K562 (cell line): Measurements from ENCODE around the gene ZNRF1. TPM values are rescaled to one million over a fixed set of nuclear protein-coding genes. Genes with fewer than 3 reads are reported as not detected.

Experiments
- CBFA2T3 ChIP-seq: fragments of 450-650 bp; IDR thresholded peaks from 2 replicates; pipeline ENCODE4 v1.6.1; 2017
- FOXA3 ChIP-seq, 2 experiments: fragments of 450-650 bp in 1 of 2; sonication (generic) in 1 of 2; formaldehyde crosslinking; IDR thresholded peaks in 1 of 2; conservative IDR thresholded peaks in 1 of 2; 2 replicates each; pipeline versions ENCODE4 v1.4.0 to v1.8.0; 2020 to 2022; ENCODE audit warnings: mild to moderate bottlenecking in 2 of 2, missing genetic modification reagents in 1 of 2
- GATA2 ChIP-seq: sonication (generic); formaldehyde crosslinking; IDR thresholded peaks from 2 replicates; pipeline ENCODE4 v1.4.0; 2020; ENCODE audit warnings: mild to moderate bottlenecking, missing genetic modification reagents
- KLF10 ChIP-seq: fragments of 250-450 bp; sonication (Bioruptor Pico); IDR thresholded peaks from 2 replicates; pipeline ENCODE4 v1.6.1; 2021; ENCODE audit warnings: matching md5 sums
- LARP7 ChIP-seq: fragments of 450-650 bp; IDR thresholded peaks from 2 replicates; pipeline ENCODE4 v1.6.1; 2016
- MAZ ChIP-seq, 2 experiments: fragments of 450-650 bp in 1 of 2; sonication (generic) in 1 of 2; formaldehyde crosslinking; IDR thresholded peaks in 1 of 2; conservative IDR thresholded peaks in 1 of 2; 2 replicates each; pipeline versions ENCODE4 v1.4.0 to v1.5.0; 2020; ENCODE audit warnings: mild to moderate bottlenecking in 1 of 2, missing genetic modification reagents in 1 of 2
- MTF1 ChIP-seq: fragments of 250-450 bp; sonication (Bioruptor Pico); IDR thresholded peaks from 2 replicates; pipeline ENCODE4 v1.9.0; 2021; ENCODE audit warnings: moderate library complexity, mild to moderate bottlenecking, inconsistent platforms, borderline replicate concordance
- MYC ChIP-seq, 2 experiments: fragments of 250-450 bp in 1 of 2; sonication (Bioruptor Pico) in 1 of 2; IDR thresholded peaks; 2 replicates each; pipeline versions ENCODE4 v1.5.1 to v1.6.1; 2012 to 2021; ENCODE audit warnings: low read depth in 2 of 2, borderline replicate concordance in 1 of 2, improper control_type of control experiment in 1 of 2, low read length in 1 of 2, mild to moderate bottlenecking in 1 of 2, moderate library complexity in 1 of 2
- NCOA6 ChIP-seq: fragments of 450-650 bp; IDR thresholded peaks from 2 replicates; pipeline ENCODE4 v1.6.1; 2017; ENCODE audit warnings: mild to moderate bottlenecking
- NR4A1 ChIP-seq, 2 experiments: fragments of 250-450 bp in 1 of 2; fragments of 450-650 bp in 1 of 2; sonication (Bioruptor Pico) in 1 of 2; IDR thresholded peaks; 2 replicates each; pipeline versions ENCODE4 v1.4.0 to v1.6.1; 2016 to 2020; ENCODE audit warnings: mild to moderate bottlenecking in 2 of 2, missing compliant biosample characterization in 1 of 2, missing genetic modification characterization in 1 of 2, moderate library complexity in 1 of 2
- RFX7 ChIP-seq: fragments of 250-450 bp; sonication (Bioruptor Pico); IDR thresholded peaks from 2 replicates; pipeline ENCODE4 v1.5.1; 2021; ENCODE audit warnings: mild to moderate bottlenecking
- SUPT5H ChIP-seq: fragments of 450-650 bp; IDR thresholded peaks from 2 replicates; pipeline ENCODE4 v1.6.1; 2016
- ZC3H8 ChIP-seq: fragments of 450-650 bp; IDR thresholded peaks from 2 replicates; pipeline ENCODE4 v1.6.1; 2017
- ZNF184 ChIP-seq: sonication (generic); formaldehyde crosslinking; IDR thresholded peaks from 2 replicates; pipeline ENCODE4 v1.5.0; 2020; ENCODE audit warnings: missing genetic modification reagents
- ZNF3 ChIP-seq: fragments of 250-450 bp; sonication (Bioruptor Pico); IDR thresholded peaks from 2 replicates; pipeline ENCODE4 v1.5.0; 2021; ENCODE audit warnings: mild to moderate bottlenecking, moderate library complexity
- ZNF583 ChIP-seq: fragments of 250-450 bp; sonication (Bioruptor Pico); IDR thresholded peaks from 2 replicates; pipeline ENCODE4 v1.4.0; 2020
- ZNF785 ChIP-seq: fragments of 250-450 bp; sonication (Bioruptor Pico); IDR thresholded peaks from 2 replicates; pipeline ENCODE4 v1.4.0; 2020; ENCODE audit warnings: mild to moderate bottlenecking
- polyA plus RNA-seq, 8 experiments: library from polyadenylated mRNA; depleted of rRNA in 4 of 8; stranded (reverse) in 5 of 8; unstranded in 3 of 8; fragments of >200 nt; fragmentation: Nextera tagmentation in 2 of 8; fragmentation: Illumina TruSeq in 1 of 8; extraction: Ambion mirVana in 2 of 8; extraction: Trizol in 1 of 8; gene quantifications; 2 replicates each; pipeline versions ENCODE4 v1.2.1 to v1.2.3, GENCODE V29; 2011 to 2014; ENCODE audit warnings: inconsistent platforms in 1 of 8, missing spikeins in 1 of 8
- total RNA-seq, 7 experiments: library from RNA; depleted of rRNA in 6 of 7; stranded (reverse); fragments of >200 nt in 6 of 7; fragmentation: Illumina TruSeq in 2 of 7; extraction: Trizol in 2 of 7; gene quantifications; 2 replicates each; pipeline versions ENCODE4 v1.2.1 to v1.2.3, GENCODE V29; 2011 to 2021; ENCODE audit warnings: low replicate concordance in 1 of 7
- TF ChIP-seq, protein P1 (sequence below): fragments of 450-650 bp; formaldehyde crosslinking; conservative IDR thresholded peaks from 2 replicates; pipeline ENCODE4 v1.4.0; 2022; ENCODE audit warnings: mild to moderate bottlenecking, missing genetic modification characterization
- TF ChIP-seq, protein P2 (sequence below): fragments of 200-800 bp; sonication (Bioruptor generic); IDR thresholded peaks from 2 replicates; pipeline ENCODE4 v1.6.1; 2016; ENCODE audit warnings: missing genetic modification characterization, missing compliant biosample characterization

ZNRF1 gene
- total and polyA plus RNA-seq, 9 of the 15 experiments (the other 6 are each of a cell fraction or from before 2014, with no cell fraction given) = 9.5 to 37.7 (median 20.0) TPM

DNA sequence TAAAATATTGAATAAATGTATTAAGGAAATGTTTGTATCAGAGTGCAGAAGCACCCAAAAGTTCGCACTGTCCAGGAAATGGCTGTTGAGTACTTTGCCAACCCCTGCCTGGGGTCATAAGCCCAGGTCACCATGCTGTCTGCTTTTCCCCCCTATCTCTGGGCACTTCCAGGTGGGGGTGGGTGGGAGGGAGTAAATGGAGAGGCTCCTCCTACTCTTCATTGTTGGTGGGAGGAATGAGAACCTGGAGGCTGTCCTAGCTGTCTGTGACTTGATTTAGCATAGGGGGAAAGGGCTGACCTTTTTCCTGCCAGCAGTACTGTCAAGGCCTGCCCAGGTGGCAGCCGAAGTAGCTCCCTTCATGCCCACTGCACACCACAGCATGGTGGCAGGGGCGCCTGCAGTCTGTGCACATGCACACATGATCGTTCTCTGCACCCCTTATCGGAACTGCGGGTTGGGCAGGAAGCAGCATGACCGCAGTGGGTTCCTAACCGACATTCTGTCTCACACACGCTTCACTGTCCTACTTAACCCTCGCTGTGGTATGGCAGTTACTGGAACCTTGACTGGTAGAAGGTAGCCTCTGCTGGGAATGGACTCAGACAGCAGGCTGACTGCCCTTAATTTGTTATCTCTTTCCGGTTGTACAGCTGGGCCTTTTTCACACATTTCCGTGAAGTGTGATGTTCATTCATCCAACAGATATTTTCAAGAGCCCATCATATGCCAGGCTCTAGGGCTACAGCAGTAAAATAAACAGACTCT is 76.3 kb downstream of the ZNRF1 start (continued):
- TF ChIP-seq, protein P1, sequence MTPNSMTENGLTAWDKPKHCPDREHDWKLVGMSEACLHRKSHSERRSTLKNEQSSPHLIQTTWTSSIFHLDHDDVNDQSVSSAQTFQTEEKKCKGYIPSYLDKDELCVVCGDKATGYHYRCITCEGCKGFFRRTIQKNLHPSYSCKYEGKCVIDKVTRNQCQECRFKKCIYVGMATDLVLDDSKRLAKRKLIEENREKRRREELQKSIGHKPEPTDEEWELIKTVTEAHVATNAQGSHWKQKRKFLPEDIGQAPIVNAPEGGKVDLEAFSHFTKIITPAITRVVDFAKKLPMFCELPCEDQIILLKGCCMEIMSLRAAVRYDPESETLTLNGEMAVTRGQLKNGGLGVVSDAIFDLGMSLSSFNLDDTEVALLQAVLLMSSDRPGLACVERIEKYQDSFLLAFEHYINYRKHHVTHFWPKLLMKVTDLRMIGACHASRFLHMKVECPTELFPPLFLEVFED = no peak
- TF ChIP-seq ZC3H8 = no peak
- no peak for TF ChIP-seq SUPT5H
- peak; percentile 88; the same call in 1 of the 2 replicates for TF ChIP-seq NR4A1 (CRISPR knock-in tag; IDR thresholded peaks at IDR 0.05)
- no peak for TF ChIP-seq NR4A1 (tag; IDR thresholded peaks at IDR 0.05)
- no peak for TF ChIP-seq KLF10
- peak; percentile 88 for TF ChIP-seq ZNF583 (CRISPR knock-in tag)
- no peak for TF ChIP-seq ZNF3 (CRISPR knock-in tag)
- no peak for TF ChIP-seq RFX7
- TF ChIP-seq FOXA3 (CRISPR knock-in tag; conservative IDR thresholded peaks at IDR 0.05 in 1 of 2, IDR thresholded peaks at IDR 0.05 in 1 of 2) = no peak
- peak; percentile 68 for TF ChIP-seq CBFA2T3
- no peak for TF ChIP-seq LARP7
- TF ChIP-seq, protein P2, sequence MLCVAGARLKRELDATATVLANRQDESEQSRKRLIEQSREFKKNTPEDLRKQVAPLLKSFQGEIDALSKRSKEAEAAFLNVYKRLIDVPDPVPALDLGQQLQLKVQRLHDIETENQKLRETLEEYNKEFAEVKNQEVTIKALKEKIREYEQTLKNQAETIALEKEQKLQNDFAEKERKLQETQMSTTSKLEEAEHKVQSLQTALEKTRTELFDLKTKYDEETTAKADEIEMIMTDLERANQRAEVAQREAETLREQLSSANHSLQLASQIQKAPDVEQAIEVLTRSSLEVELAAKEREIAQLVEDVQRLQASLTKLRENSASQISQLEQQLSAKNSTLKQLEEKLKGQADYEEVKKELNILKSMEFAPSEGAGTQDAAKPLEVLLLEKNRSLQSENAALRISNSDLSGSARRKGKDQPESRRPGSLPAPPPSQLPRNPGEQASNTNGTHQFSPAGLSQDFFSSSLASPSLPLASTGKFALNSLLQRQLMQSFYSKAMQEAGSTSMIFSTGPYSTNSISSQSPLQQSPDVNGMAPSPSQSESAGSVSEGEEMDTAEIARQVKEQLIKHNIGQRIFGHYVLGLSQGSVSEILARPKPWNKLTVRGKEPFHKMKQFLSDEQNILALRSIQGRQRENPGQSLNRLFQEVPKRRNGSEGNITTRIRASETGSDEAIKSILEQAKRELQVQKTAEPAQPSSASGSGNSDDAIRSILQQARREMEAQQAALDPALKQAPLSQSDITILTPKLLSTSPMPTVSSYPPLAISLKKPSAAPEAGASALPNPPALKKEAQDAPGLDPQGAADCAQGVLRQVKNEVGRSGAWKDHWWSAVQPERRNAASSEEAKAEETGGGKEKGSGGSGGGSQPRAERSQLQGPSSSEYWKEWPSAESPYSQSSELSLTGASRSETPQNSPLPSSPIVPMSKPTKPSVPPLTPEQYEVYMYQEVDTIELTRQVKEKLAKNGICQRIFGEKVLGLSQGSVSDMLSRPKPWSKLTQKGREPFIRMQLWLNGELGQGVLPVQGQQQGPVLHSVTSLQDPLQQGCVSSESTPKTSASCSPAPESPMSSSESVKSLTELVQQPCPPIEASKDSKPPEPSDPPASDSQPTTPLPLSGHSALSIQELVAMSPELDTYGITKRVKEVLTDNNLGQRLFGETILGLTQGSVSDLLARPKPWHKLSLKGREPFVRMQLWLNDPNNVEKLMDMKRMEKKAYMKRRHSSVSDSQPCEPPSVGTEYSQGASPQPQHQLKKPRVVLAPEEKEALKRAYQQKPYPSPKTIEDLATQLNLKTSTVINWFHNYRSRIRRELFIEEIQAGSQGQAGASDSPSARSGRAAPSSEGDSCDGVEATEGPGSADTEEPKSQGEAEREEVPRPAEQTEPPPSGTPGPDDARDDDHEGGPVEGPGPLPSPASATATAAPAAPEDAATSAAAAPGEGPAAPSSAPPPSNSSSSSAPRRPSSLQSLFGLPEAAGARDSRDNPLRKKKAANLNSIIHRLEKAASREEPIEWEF (CRISPR knock-in tag) = 0 out of 2 replicates have a peak, but pooled peaks have one; percentile 21
- no peak for TF ChIP-seq NCOA6
- no peak for TF ChIP-seq MTF1
- TF ChIP-seq ZNF184 (CRISPR knock-in tag) = no peak
- TF ChIP-seq MAZ (CRISPR knock-in tag; conservative IDR thresholded peaks at IDR 0.05 in 1 of 2, IDR thresholded peaks at IDR 0.05 in 1 of 2) = peak; percentile 52 to 73
- TF ChIP-seq ZNF785 (CRISPR knock-in tag) = no peak
- peak; percentile 85 for TF ChIP-seq MYC (IDR thresholded peaks at IDR 0.05; ENCODE audit: low read depth, low read length)
- no peak for TF ChIP-seq MYC (CRISPR knock-in tag; IDR thresholded peaks at IDR 0.05; ENCODE audit: borderline replicate concordance, low read depth)
- TF ChIP-seq GATA2 (CRISPR knock-in tag) = 0 out of 2 replicates have a peak, but pooled peaks have one; percentile 25
